Pancreas (tissue), 10 donors: ENCODE results near the gene APC2. TPM values are rescaled to one million over a fixed set of nuclear protein-coding genes. Genes with fewer than 3 reads are reported as not detected.
"Not testable (repeated sequence)": the region's sequence is repeated elsewhere in the genome, so short reads cannot be mapped to it uniquely, and the experiment has no call there.

ENCODE experiments used
- ATAC-seq, 4 donors: fragments of 200-7000 bp; cut with Tn5 transposase; one replicate each; pipeline versions ENCODE4 v1.8.0 to v1.9.1; 2020; ENCODE audit warnings: mild to moderate bottlenecking in 4 of 4, moderate library complexity in 4 of 4
- DNase-seq, 6 donors: peaks; one replicate each; pipeline ENCODE4 v3.0.0-alpha.2; 2020
- FAIRE-seq: peaks from 2 replicates; lab custom pipeline; 2012; peaks lifted over from hg19 to GRCh38; lab: Jason Lieb, UNC
- H3K27ac ChIP-seq, 4 donors: fragments of 200-600 bp; sonication (generic); 1 replicate in 3 of 4; 2 replicates in 1 of 4; pipeline versions ENCODE4 v1.5.0 to v1.8.0; 2020
- H3K27me3 ChIP-seq, 4 donors: fragments of 200-600 bp; one replicate each; pipeline ENCODE4 v1.8.0; 2021
- H3K36me3 ChIP-seq, 3 donors: fragments of 200-600 bp; sonication (generic) in 1 of 3; one replicate each; pipeline versions ENCODE4 v1.5.0 to v1.8.0; 2020 to 2021
- H3K4me1 ChIP-seq, 3 donors: fragments of 200-600 bp; one replicate each; pipeline ENCODE4 v1.8.0; 2021
- H3K4me3 ChIP-seq, 4 donors: fragments of 200-600 bp; sonication (generic) in 2 of 4; one replicate each; pipeline versions ENCODE4 v1.5.0 to v1.8.0; 2020 to 2021
- H3K9me3 ChIP-seq, 4 donors: fragments of 200-600 bp; one replicate each; pipeline ENCODE4 v1.8.0; 2021
- CTCF ChIP-seq, 4 donors: fragments of 200-600 bp; sonication (generic) in 3 of 4; IDR thresholded peaks; one replicate each; pipeline versions ENCODE4 v1.5.0 to v1.8.0; 2021; ENCODE audit warnings: antibody characterized with exemption in 4 of 4
- WGBS, 2 donors: extraction: QIAGEN DNeasy Blood & Tissue Kit; methylation state at CpG; one replicate each; pipeline ENCODE4 v1.1.7; 2013; 5-methylcytosine and 5-hydroxymethylcytosine counted together
- intact Hi-C, 3 donors: fragments of 100-400 bp; cut with DNase I; formaldehyde crosslinking; loops; one replicate each; pipeline versions ENCODE4 v1.11.1 to v1.14.2; 2022
- polyA plus RNA-seq, 2 donors: library from polyadenylated mRNA; stranded (reverse); fragments of 200-250 nt; gene quantifications; one replicate each; pipeline ENCODE4 v1.2.3, GENCODE V29; 2013
- total RNA-seq, 6 donors: library from RNA; stranded (reverse); fragmentation: NEBNext Ultra II Directional in 4 of 6; extraction: Animal tissue kit (Norgen Biotek cat#: 25700) in 4 of 6; gene quantifications; one replicate each; pipeline versions ENCODE4 v1.2.1 to v1.2.4, GENCODE V29; 2021 to 2023
- donor health status: healthy with polysubstance abuse.
- donor health status: DM: no; HTN: no; CAD: no; lungs with moderate emphysema.
- donor health status: DM: no; HTN: no; CAD: no.
- donor health status: control.
- donor health status: control.
- donor health status: Bipolar disorder and iron deficiency.
- donor health status: DM: yes; HTN: yes; CAD: no.
- donor health status: DM: no; HTN: no; CAD: no.
- donor health status: DM: no; HTN: no; CAD: no.
- donor health status: DM: yes; HTN: yes; CAD: no.

APC2 gene
- total and polyA plus RNA-seq, 8 donors = 0.04 to 0.27 (median 0.06) TPM; not detected in 1

GRCh38 chr19:1417145-1417544 is 32.8 kb upstream of the APC2 start:
- H3K4me1 ChIP-seq = peaks cover 45 to 52% (median 49%) of the 10 kb centered on the region in 3 donors

GRCh38 chr19:1417681-1418495 is 32.0 kb upstream of the APC2 start:
- WGBS, 2 donors = 40 to 54% methylated on average over 30 of the region's 30 CpGs
- no peaks in the 10 kb centered on the region for H3K9me3 ChIP-seq
- no peak overlapping the region for H3K4me3 ChIP-seq
- DNase-seq (peak in 1 of 6 donors; percentile 26), ATAC-seq (no peak), FAIRE-seq (no peak)
- intact Hi-C loops = no loop called here
- H3K4me1 ChIP-seq = peaks cover 38 to 49% (median 41%) of the 10 kb centered on the region in 3 donors
- peak overlapping the region in 1 of 4 donors; percentile 86 for H3K27ac ChIP-seq
- no peaks in the 10 kb centered on the region for H3K27me3 ChIP-seq
- no peak for TF ChIP-seq CTCF (IDR thresholded peaks at IDR 0.05)
- H3K36me3 ChIP-seq = peaks cover 0 to 34% (median 29%) of the 10 kb centered on the region in 3 donors

More at GRCh38 chr19:1417145-1417544, 32.8 kb upstream of the APC2 start:
- no peaks in the 10 kb centered on the region for H3K9me3 ChIP-seq
- H3K36me3 ChIP-seq = peaks cover 0 to 29% (median 22%) of the 10 kb centered on the region in 3 donors
- WGBS, 2 donors = 71 to 73% methylated on average over 21 of the region's 21 CpGs
- H3K27ac ChIP-seq = peak overlapping the region in 1 of 4 donors; percentile 86
- no peak for TF ChIP-seq CTCF (IDR thresholded peaks at IDR 0.05)
- FAIRE-seq (no peak), DNase-seq (peak in 1 of 6 donors; percentile 46), ATAC-seq (no peak)
- no peaks in the 10 kb centered on the region for H3K27me3 ChIP-seq
- intact Hi-C loops = no loop called here
- H3K4me3 ChIP-seq = no peak overlapping the region

- no peaks in the 10 kb centered on the region for H3K9me3 ChIP-seq
- TF ChIP-seq CTCF (IDR thresholded peaks at IDR 0.05) = no peak
- no peak overlapping the region for H3K27ac ChIP-seq
- H3K36me3 ChIP-seq = peaks cover 0 to 40% (median 35%) of the 10 kb centered on the region in 3 donors
- intact Hi-C loops = no loop called here
- ATAC-seq (no peak), DNase-seq (no peak), FAIRE-seq (no peak)
- no peaks in the 10 kb centered on the region for H3K27me3 ChIP-seq
- peaks cover 37 to 44% (median 39%) of the 10 kb centered on the region in 3 donors for H3K4me1 ChIP-seq
- H3K4me3 ChIP-seq = no peak overlapping the region
- WGBS, 2 donors = 83 to 84% methylated on average over 10 to 13 of the region's 13 CpGs
Observed at GRCh38 chr19:1418496-1418775, 31.5 kb upstream of the APC2 start.

- peaks cover 0 to 45% (median 40%) of the 10 kb centered on the region in 3 donors for H3K36me3 ChIP-seq
- no peak for TF ChIP-seq CTCF (IDR thresholded peaks at IDR 0.05)
- H3K27ac ChIP-seq = no peak overlapping the region
- H3K9me3 ChIP-seq = no peaks in the 10 kb centered on the region
- intact Hi-C loops = no loop called here
- FAIRE-seq = no peak
- DNase-seq = peak in 2 of 6 donors; percentile 30 to 52
- no peaks in the 10 kb centered on the region for H3K27me3 ChIP-seq
- 82 to 84% methylated on average over 21 of the region's 21 CpGs for WGBS, 2 donors
- no peak overlapping the region for H3K4me3 ChIP-seq
- ATAC-seq = no peak
- H3K4me1 ChIP-seq = peaks cover 37 to 41% (median 38%) of the 10 kb centered on the region in 3 donors
Observed at GRCh38 chr19:1418951-1419738, 30.8 kb upstream of the APC2 start.

GRCh38 chr19:1420085-1420484 is 29.8 kb upstream of the APC2 start:
- 95% methylated on average over 25 to 30 of the region's 43 CpGs for WGBS, 2 donors
- peaks cover 0 to 45% (median 40%) of the 10 kb centered on the region in 3 donors for H3K36me3 ChIP-seq
- H3K9me3 ChIP-seq, ATAC-seq, H3K27ac ChIP-seq, FAIRE-seq, H3K4me3 ChIP-seq, intact Hi-C loops, DNase-seq, H3K27me3 ChIP-seq: not testable (repeated sequence)
- peaks cover 29 to 32% (median 30%) of the 10 kb centered on the region in 3 donors for H3K4me1 ChIP-seq
